ENCODE data around the gene PRM1. TPM values are rescaled to one million over a fixed set of nuclear protein-coding genes. Genes with fewer than 3 reads are reported as not detected.

PRM1 gene
- total and polyA plus RNA-seq, 2 of the 13 experiments (the other 11 are each of a cell fraction or from before 2014, with no cell fraction given), result not detected

- TF ChIP-seq ZNF83 (CRISPR knock-in tag; IDR thresholded peaks at IDR 0.05; ENCODE audit: borderline replicate concordance) (no peak; the same call in 1 of the 2 replicates), ELF3 (CRISPR knock-in tag; IDR thresholded peaks at IDR 0.05) (peak; percentile 6), ADNP (CRISPR knock-in tag; IDR thresholded peaks at IDR 0.05) (peak; percentile 71; the same call in 1 of the 2 replicates), ZNF550 (CRISPR knock-in tag; IDR thresholded peaks at IDR 0.05; ENCODE audit: borderline replicate concordance) (peak; percentile 42; the same call in 1 of the 2 replicates), ZGPAT (CRISPR knock-in tag; IDR thresholded peaks at IDR 0.05) (0 out of 2 replicates have a peak, but pooled peaks have one; percentile 30), ARNTL (CRISPR knock-in tag; IDR thresholded peaks at IDR 0.05) (0 out of 2 replicates have a peak, but pooled peaks have one; percentile 65), JUND (CRISPR knock-in tag; IDR thresholded peaks at IDR 0.05) (no peak), ZNF790 (CRISPR knock-in tag; IDR thresholded peaks at IDR 0.05; ENCODE audit: borderline replicate concordance) (peak; percentile 36; the same call in 1 of the 2 replicates), TIGD3 (CRISPR knock-in tag; IDR thresholded peaks at IDR 0.05; ENCODE audit: borderline replicate concordance) (no peak), ARID5B (CRISPR knock-in tag; IDR thresholded peaks at IDR 0.05) (peak; percentile 56; the same call in 1 of the 2 replicates), AHDC1 (CRISPR knock-in tag; IDR thresholded peaks at IDR 0.05; ENCODE audit: borderline replicate concordance) (0 out of 2 replicates have a peak, but pooled peaks have one; percentile 44), ZFP82 (CRISPR knock-in tag; IDR thresholded peaks at IDR 0.05; ENCODE audit: borderline replicate concordance) (peak; percentile 92; the same call in 1 of the 2 replicates), ZFP36L2 (CRISPR knock-in tag; IDR thresholded peaks at IDR 0.05) (no peak), ELF1 (CRISPR knock-in tag; IDR thresholded peaks at IDR 0.05) (peak; percentile 17; the same call in 1 of the 2 replicates), NFATC3 (CRISPR knock-in tag; IDR thresholded peaks at IDR 0.05) (peak; percentile 86; the same call in 1 of the 2 replicates)
Observed at GRCh38 chr16:11258553-11259492, 22.3 kb downstream of the PRM1 start (continued).
